Measurements from ENCODE around the gene RET. TPM values are rescaled to one million over a fixed set of nuclear protein-coding genes. Genes with fewer than 3 reads are reported as not detected.
A peak's percentile ranks its signal among the peaks of the same experiment; 100 is the strongest.

The RET gene
- total and polyA plus RNA-seq, 2 of the 8 experiments (the other 6 are each of a cell fraction or from before 2014, with no cell fraction given): 6.7 to 8.4 TPM

DNA sequence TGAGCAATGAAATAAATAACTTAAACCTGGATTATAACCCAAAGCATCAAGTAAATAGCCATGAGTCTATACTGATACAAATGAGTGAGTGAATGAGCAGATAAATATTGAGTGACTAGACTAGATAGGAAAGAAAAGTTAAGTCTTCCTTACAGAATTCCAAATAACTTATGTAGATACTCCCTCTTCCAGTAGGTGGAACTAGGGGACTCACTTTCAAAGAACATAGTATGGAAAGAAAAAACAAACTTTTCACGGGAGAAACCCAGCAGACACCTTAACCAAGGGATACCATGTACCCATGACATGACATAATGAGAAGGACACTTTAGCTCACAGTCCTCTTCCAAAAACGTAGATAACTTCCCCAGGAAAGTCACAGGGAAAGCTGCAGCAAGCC is 93.6 kb downstream of the RET start:
- POLR2A ChIA-PET (ENCODE audit: partially characterized antibody): no interaction called here
- DNase-seq (ENCODE audit: low read depth in 1 of 2, low spot score in 2 of 2): no peak
- CTCF ChIA-PET (ENCODE audit: partially characterized antibody): interaction anchor here (1.0 to 10.6 kb wide), 20 partner anchors 9 to 174 kb away, joined by 3 to 86 read pairs (median 4); no protein-coding TSS in a partner anchor

More for the DNA sequence above, 93.6 kb downstream of the RET start:
- Histone ChIP-seq H3K56ac (replicated peaks; ENCODE audit: insufficient read length, low read depth, low read length) (no peak overlapping the region), H4K8ac (ENCODE audit: extremely low read depth, insufficient read depth, low read length) (no peak overlapping the region), H2AK5ac (ENCODE audit: low read depth, low read length) (no peak overlapping the region), H3K14ac (ENCODE audit: insufficient read length) (no peak overlapping the region), H2BK120ac (replicated peaks; ENCODE audit: low read depth, low read length) (no peak overlapping the region), H3K4me2 (ENCODE audit: insufficient read depth in 1 of 2, low read depth in 2 of 2, low read length in 2 of 2) (no peak overlapping the region), H3K36me3 (ENCODE audit: control insufficient read depth in 2 of 4, insufficient read depth in 4 of 4, low read length in 3 of 4) (peaks cover 0 to 2% (median 0%) of the 10 kb centered on the region in 4 experiments; a peak in 1 of 8 replicates), H4K5ac (ENCODE audit: insufficient read length, low read depth, low read length) (no peak overlapping the region), H2AFZ (ENCODE audit: low read length) (no peak overlapping the region), H3K79me2 (ENCODE audit: control insufficient read depth in 1 of 2, insufficient read depth in 2 of 2, low read length in 2 of 2) (no peaks in the 10 kb centered on the region), H2BK15ac (ENCODE audit: low read length) (no peak overlapping the region), H2BK12ac (ENCODE audit: low read depth, low read length) (no peak overlapping the region; the same call in 1 of the 2 replicates), H4K91ac (replicated peaks; ENCODE audit: insufficient read length, low read length) (no peak overlapping the region), H3K23me2 (ENCODE audit: low read depth, low read length) (no peaks in the 10 kb centered on the region; the same call in 1 of the 2 replicates), H3K27me3 (replicated peaks in 1 of 4; ENCODE audit: control insufficient read depth in 3 of 4, extremely low read depth in 1 of 4, insufficient read depth in 3 of 4, low read length in 3 of 4) (no peaks in the 10 kb centered on the region), H3K79me1 (ENCODE audit: low read depth, low read length) (no peaks in the 10 kb centered on the region), H2BK20ac (ENCODE audit: low read length) (no peak overlapping the region), H3K4me3 (ENCODE audit: extremely low read depth in 1 of 4, insufficient read depth in 2 of 4, low read depth in 3 of 4, low read length in 4 of 4) (no peak overlapping the region), H3K27ac (ENCODE audit: low read depth, low read length) (no peak overlapping the region), H3K9ac (replicated peaks in 1 of 4; ENCODE audit: extremely low read depth in 1 of 4, low read depth in 3 of 4, low read length in 3 of 4) (no peak overlapping the region), H3K23ac (ENCODE audit: insufficient read length) (no peak overlapping the region), H3K9me3 (ENCODE audit: insufficient read depth in 2 of 2, low read depth in 1 of 2, low read length in 1 of 2) (no peaks in the 10 kb centered on the region), H3K18ac (ENCODE audit: extremely low read depth, low read length) (no peak overlapping the region), H2BK5ac (ENCODE audit: low read depth, low read length) (no peak overlapping the region), H3K4me1 (replicated peaks in 1 of 4; ENCODE audit: control insufficient read depth in 3 of 4, insufficient read depth in 4 of 4, low read length in 3 of 4) (no peaks in the 10 kb centered on the region; a peak in 1 of 7 replicates), H4K20me1 (replicated peaks in 1 of 2; ENCODE audit: control insufficient read depth in 1 of 2, insufficient read depth in 2 of 2, low read length in 2 of 2) (peaks cover 0 to 5% of the 10 kb centered on the region in 2 experiments), H3K4ac (replicated peaks; ENCODE audit: insufficient read length, low read depth, low read length) (no peak overlapping the region)
- FAIRE-seq: no peak
- TF ChIP-seq, protein P1, sequence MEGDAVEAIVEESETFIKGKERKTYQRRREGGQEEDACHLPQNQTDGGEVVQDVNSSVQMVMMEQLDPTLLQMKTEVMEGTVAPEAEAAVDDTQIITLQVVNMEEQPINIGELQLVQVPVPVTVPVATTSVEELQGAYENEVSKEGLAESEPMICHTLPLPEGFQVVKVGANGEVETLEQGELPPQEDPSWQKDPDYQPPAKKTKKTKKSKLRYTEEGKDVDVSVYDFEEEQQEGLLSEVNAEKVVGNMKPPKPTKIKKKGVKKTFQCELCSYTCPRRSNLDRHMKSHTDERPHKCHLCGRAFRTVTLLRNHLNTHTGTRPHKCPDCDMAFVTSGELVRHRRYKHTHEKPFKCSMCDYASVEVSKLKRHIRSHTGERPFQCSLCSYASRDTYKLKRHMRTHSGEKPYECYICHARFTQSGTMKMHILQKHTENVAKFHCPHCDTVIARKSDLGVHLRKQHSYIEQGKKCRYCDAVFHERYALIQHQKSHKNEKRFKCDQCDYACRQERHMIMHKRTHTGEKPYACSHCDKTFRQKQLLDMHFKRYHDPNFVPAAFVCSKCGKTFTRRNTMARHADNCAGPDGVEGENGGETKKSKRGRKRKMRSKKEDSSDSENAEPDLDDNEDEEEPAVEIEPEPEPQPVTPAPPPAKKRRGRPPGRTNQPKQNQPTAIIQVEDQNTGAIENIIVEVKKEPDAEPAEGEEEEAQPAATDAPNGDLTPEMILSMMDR (IDR thresholded peaks at IDR 0.05; ENCODE audit: control extremely low read depth in 1 of 3, insufficient read depth in 1 of 3, low read depth in 1 of 3, low read length in 3 of 3): peak in 1 of 3 experiments; percentile 15; a peak in 2 of 4 replicates
- no peak for TF ChIP-seq CREB1 (IDR thresholded peaks at IDR 0.05)
- TF ChIP-seq NANOG (IDR thresholded peaks at IDR 0.05; ENCODE audit: insufficient read depth, low read depth, low read length, poor library complexity, severe bottlenecking): no peak
- TF ChIP-seq SIRT6 (IDR thresholded peaks at IDR 0.05; ENCODE audit: low read length): no peak
- no peak for TF ChIP-seq TAF1 (IDR thresholded peaks at IDR 0.05; ENCODE audit: low read depth, low read length)
- TF ChIP-seq POLR2A (IDR thresholded peaks at IDR 0.05; ENCODE audit: control extremely low read depth in 1 of 2, low read depth in 2 of 2, low read length in 2 of 2): no peak
- no peak for TF ChIP-seq CBX8 (IDR thresholded peaks at IDR 0.05; ENCODE audit: borderline replicate concordance, low read depth, low read length)
- peak; percentile 14 to 29; a peak in 3 of 4 replicates for TF ChIP-seq RAD21 (IDR thresholded peaks at IDR 0.05 in 1 of 2, conservative IDR thresholded peaks at IDR 0.05 in 1 of 2; ENCODE audit: low read depth in 2 of 2, low read length in 2 of 2)
- no peak for TF ChIP-seq NRF1 (IDR thresholded peaks at IDR 0.05; ENCODE audit: low read depth, low read length)
- no peak for TF ChIP-seq YY1 (IDR thresholded peaks at IDR 0.05; ENCODE audit: low read depth, low read length)
- TF ChIP-seq SP1 (IDR thresholded peaks at IDR 0.05; ENCODE audit: low read depth, low read length): no peak
- TF ChIP-seq PHF8 (conservative IDR thresholded peaks at IDR 0.05; ENCODE audit: low read depth, low read length): no peak
- 75% methylated on average over 2 of the region's 2 CpGs; no CpG with 5 or more reads in 1 of the 2 experiments for WGBS, 2 experiments (ENCODE audit: extremely low coverage in 1 of 2, insufficient coverage in 1 of 2, insufficient read length in 1 of 2, insufficient replicate concordance in 2 of 2, low coverage in 1 of 2, low lambda C conversion rate in 2 of 2, missing lambda C conversion rate in 1 of 2)

Data from H1 (cell line).